GM18517 (cell line): ENCODE results near the gene CAPN11.

Experiments
- ATAC-seq: cut with Tn5 transposase; IDR thresholded peaks from one replicate; pipeline ENCODE4 v1.9.1; 2021; ENCODE audit warnings: mild to moderate bottlenecking, moderate library complexity; ENCODE audit not compliant: unreplicated experiment

The CAPN11 gene

DNA sequence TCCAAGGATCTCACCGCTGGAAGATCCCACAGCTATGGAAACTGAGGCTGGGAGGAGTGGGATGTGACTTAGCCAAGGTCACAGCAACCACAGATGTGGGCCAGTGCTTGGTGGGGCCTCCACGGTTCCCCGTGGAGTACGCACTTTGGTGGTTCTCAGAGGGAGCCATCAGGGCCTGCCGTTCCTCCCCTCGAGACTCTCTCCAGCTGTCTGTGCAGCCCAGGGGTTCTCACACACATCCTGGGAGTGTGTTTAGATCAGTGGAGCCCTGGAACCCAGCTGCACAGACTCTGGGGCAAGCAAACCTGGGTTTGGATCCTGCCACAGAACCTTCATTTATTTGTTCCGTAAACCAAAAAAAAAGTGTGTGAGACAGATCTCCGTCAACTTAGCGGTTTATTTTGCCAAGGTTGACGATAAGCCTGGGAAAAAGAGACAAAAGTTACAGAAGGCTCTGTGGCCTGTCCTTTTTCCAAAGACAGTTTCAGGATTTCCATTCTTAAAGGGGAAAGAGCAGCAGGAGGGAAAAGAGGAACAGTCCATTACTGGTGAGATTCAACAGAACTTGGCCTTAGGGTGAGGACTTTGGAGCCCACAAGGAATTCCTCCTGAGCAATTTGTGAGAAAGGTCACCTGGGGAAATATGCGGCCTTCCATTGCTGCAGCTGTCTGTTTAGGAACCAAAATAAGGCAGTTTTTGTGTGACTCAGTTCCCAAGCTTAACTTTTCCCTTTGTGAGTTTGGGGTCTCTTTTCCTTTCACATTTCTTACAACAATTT, 44.5 kb downstream of the CAPN11 start:
- ATAC-seq: no peak

DNA sequence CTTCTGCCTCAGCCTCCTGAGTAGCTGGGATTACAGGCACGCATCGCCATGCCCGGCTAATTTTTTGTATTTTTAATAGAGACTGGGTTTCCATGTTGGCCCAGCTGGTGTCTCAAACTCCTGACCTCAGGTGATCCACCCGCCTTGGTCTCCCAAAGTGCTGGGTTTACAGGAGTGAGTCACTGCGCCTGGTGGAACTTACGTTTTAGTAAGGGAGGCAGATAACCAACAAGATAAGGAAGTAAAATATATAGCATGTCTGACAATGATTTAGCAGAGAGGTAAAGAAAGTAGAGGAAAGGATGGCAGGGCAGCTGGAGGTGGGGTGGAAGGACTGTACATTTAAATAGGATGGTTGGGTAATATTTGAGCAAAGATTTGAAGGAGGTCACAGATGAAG, 45.3 kb downstream of the CAPN11 start:
- ATAC-seq: no peak

DNA sequence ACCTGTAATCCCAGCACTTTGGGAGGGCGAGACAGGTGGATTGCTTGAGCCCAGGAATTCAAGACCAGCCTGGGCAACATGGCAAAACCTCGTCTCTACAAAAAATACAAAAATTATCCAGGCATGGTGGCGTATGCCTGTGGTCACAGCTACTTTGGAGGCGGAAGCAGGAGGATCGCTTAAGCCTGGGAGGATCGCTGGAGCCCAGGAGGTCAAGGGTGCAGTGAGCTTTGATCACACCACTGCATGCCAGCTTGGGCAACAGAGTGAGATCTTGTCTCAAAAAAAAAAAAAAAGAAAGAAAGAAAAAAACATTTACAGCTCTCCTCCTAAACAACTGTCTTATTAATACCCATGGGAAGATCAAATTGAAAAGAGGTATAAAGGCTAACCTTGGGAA, 49.3 kb downstream of the CAPN11 start:
- no peak for ATAC-seq

DNA sequence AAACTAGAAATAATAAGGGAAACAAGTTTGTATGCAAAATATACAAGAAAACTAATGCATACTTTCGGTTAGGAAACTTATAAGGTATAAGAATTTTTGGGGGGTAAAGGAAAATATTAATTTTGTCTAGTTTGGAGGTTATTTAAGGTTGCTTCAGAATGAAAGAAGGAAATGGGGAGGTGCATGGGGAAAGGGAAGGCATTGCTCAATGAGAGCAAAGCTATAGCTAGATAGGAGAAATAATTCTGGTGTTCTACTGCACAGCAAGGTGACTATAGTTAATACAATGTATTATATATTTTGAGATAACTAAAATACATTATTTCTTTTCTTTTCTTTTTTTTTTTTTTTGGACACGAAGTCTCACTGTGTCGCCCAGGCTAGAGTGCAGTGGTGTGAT, 52.7 kb downstream of the CAPN11 start:
- ATAC-seq: no peak

DNA sequence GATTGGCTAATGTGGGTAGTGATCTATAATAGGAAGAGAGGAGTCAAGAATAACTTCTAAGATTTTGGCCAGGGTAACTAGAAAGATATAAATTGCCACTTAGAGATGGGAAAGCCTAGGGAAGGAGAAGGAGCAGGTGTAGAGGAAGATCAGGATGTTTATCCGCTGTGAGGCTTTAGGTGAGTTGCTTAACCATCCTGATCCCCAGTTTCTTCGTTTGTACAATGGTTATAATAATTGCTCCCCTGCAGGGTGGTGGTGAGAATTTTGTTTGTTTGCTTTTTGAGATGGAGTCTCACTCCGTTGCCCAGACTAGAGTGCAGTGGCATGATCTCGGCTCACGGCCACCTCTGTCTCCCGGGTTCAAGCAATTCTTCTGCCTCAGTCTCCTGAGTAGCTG, 55.7 kb downstream of the CAPN11 start:
- no peak for ATAC-seq

DNA sequence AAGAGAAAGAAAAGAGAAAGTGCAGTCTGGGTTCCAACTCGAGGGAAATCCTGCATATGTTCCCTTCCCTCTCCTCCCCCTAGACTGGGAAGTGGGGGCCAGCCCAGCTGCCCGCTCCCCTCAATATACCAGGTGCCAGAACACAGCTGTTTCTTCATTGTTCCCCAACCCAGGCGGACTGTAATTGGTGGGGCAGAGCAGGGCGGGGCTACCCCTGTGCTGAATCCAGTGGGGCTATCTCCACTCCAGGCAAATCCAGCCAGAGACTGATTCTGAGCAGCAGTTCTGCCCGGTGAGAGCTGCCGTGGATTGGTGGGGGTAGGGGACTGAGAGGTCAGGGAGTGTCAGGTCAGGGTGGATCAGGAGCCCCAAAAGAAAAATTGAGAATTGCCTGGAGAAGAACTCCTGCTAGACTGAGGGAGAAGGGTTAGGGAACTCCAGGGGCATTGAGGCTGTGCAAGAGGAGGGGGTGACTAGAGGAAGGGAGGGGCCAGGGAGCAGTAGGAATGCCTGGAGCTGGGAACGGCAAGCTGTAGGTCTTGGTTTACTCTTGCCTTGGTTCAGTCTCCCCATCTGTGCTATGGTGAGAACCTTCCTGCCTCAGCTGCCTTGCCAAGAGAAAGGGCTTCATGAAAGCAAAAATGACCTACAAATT, 58.2 kb downstream of the CAPN11 start, which contains the start of gene MYMX:
Gene MYMX (plus strand): TSS at position 250 of the 655 bp plus-strand sequence. CDS start 546 bp downstream, outside the sequence.
- ATAC-seq: no peak

DNA sequence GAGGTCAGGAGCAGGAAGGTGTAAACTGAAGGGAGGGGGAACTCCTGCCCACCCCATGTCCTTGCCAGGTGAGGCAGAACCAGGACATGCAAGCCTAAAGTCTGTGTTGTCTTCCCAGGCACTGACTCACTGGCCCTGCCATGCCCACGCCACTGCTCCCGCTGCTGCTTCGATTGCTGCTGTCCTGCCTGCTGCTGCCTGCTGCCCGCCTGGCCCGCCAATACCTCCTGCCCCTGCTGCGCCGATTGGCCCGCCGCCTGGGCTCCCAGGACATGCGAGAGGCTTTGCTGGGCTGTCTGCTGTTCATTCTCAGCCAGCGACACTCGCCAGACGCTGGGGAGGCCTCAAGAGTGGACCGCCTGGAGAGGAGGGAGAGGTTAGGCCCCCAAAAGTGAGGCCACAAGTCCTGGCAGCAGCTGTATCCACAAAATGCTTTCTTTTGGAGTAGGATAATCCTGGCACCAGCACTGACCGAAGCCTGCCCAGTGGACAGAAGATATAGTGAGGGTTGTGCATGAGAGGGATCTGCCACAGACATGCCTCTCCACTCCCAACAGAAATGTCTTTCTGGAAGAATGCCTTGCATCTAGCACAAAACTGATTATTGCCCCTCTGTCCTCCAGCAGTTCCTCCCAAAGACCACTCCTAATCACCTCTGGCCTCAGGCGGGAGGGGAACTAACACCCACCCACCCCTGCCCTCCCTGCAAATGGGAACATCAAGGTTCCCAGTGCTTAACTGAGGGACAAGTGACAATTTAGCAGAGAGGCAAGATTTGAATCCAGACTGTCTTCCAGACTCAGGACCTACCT, 58.9 kb downstream of the CAPN11 start:
- ATAC-seq: no peak

DNA sequence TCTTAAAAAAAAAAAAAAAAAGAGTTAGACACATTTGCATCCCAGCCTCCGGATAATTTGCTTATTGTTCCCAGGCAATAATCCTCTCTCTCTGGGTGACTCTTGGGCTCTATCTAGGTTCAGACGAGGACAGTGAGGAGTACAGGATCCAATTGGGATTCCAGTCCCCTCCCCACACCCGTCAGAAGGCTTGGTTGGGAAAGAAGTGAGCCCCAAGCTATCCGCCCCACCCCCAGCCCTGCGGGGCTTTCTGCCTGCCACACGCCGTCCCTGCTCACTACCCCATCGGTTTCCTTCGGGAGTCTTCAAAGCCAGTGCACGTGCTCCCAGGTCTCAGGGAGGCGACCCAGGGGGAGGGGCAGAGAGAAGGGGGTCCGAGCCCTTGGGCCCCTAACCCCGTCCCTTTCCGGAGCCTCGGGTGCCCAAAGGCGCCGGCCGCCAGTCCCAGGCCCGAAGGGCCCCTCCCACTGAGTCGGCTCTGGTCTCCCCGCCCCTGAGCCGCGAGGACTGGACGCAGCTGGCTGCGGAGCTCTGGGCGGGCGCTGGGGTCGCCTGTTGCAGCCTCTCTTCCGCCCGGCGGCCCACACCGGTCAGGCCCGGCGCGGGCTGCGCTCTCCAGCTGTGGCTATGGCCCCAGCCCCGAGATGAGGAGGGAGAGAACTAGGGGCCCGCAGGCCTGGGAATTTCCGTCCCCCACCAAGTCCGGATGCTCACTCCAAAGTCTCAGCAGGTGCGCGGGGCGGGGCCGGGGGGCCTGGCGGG, 60.6 kb downstream of the CAPN11 start:
- peak; percentile 38 for ATAC-seq

DNA sequence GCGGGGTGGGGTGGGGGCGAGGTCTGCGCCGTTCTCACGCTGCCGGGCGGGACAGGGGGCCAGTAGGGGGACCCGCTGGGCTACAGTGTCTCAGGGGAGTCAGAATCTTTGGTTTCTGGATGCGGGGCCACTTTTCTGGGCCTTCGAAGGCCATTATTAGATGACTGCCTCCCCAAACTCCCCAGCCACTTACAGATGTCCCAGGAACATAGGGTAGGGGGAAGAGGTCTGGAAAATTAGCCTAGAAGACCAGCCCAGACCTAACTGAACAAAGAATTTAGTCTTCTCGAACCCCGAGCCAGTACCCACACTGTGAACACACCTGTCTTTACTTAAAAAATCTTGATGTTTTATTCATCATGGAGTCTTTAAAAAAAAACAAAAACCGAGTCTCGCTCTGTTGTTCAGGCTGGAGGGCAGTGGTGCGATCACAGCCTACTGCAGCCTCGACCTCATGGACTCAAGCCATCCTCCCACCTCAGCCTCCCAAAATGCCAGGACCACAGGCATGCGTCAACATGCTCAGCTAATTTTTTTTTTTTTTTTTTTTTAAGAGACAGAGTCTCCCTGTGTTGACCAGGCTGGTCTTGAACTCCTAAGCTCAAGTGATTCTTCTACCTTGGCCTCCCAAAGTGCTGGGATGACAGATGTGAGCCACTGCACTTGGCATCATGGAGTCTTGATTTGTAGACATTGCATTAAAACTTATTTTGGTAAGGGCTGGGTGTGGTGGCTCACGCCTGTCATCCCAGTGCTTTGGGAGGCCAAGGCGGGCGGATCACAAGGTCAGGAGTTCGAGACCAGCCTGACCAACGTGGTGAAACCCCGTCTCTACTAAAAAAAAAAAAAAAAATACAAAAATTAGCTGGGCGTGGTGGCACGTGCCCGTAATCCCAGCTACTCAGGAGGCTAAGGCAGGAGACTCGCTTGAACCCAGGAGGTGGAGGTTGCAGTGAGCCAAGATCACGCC, 61.5 kb downstream of the CAPN11 start:
- no peak for ATAC-seq

DNA sequence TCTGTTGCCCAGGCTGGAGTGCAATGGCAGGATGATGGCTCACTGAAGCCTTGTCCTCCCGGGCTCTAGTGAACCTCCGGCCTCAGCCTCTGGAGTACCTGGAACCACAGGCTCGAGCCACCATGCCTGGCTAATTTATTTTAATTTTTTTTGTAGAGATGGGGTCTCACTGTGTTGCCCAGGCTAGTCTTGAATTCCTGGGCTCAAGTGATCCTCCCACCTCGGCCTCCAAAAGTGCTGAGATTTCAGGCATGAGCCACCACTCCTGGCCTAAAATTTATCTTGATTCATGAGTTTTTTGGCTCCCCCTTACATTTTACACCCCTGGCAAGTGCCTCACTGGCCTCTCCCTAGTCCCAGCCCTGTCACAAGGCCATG, 62.3 kb downstream of the CAPN11 start:
- no peak for ATAC-seq

DNA sequence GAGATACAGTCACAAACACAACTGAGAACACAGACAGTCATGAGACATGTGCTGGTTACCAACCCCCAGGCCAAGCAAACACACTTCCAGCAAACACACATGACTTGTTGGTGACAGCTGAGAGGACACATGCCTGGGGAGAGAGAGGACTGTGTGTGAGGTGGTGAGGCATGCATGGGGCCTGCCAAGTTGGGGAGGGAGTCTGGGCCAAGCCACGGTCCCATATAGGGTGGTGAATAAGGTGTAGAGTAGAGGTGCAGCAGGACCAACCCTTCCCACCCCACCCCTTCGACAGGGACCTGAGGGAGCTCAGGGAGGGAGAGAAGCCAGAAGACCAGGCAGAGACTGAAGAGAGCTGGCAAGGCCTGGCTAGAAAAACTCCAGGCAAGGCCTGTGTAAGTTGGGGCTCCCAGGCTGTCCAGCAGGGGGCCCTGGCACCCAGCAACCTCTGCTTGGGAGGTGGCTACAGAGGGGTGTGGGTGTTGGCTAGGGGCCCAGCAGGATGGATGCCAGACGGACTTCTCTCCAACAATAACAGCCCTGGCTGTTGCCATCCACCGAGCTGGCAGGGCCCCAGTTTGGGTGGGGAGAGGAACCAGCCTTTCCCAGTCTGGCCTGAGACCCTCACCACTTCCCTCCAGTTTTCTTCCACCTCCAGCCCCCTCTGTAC, 62.8 kb downstream of the CAPN11 start:
- ATAC-seq: peak; percentile 58

DNA sequence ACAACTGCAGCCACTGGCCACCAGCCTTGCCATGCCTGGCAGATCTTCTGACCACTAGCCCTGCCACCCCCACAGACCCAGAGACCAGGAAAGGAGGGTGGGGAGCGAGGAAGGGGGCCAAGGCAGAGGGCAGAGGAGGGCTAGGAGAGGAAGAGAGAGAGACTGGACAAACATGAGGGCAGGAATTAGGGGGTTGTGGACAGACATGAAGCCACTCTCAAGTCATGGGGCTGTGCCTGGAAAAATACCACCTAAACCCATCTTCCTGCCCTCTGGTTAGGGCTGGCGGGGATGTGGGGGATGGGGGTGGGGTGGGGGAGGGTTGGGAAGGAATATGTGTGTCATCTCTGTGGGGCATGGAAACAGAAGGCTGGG, 63.3 kb downstream of the CAPN11 start:
- no peak for ATAC-seq

DNA sequence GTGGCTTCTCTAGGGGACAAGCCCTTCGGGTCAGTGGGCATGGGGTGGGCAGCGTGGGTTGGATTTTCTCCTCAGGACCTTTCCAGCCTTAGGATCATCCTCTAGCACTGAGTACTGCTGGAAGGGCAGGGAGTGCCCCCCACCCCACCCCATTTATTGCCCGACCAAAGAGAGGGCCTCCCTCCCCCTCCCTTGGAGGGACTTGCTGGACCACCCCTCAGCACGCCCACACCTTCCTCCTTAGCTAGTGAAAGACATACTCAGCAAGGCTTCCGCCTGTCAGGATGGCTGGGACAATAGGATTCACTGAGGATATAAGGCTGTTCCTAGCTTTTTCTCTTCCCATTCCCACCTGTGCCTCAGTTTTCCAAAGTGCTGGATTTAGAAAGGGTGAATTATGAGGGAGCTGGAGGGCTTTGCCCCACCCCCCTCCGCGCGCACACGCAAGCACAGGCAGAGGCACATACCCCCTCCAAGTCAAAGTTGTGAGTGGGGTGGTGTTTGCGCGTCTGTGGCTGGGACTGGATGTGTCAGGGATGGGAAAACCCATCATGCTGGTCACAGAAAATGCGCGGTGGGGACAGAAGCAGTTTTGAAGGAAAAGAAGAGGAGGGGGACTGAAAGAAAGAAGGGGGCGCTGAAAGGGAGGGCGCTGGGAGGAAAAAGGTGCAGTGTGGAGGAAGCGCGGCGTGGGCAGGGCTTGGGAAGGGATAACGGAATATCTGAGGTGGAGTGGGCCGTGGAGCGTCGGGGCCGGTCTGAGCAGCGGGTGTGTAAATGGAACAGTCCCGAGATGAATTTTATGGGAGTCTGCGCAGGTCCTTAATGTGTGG, 64.1 kb downstream of the CAPN11 start:
- no peak for ATAC-seq

DNA sequence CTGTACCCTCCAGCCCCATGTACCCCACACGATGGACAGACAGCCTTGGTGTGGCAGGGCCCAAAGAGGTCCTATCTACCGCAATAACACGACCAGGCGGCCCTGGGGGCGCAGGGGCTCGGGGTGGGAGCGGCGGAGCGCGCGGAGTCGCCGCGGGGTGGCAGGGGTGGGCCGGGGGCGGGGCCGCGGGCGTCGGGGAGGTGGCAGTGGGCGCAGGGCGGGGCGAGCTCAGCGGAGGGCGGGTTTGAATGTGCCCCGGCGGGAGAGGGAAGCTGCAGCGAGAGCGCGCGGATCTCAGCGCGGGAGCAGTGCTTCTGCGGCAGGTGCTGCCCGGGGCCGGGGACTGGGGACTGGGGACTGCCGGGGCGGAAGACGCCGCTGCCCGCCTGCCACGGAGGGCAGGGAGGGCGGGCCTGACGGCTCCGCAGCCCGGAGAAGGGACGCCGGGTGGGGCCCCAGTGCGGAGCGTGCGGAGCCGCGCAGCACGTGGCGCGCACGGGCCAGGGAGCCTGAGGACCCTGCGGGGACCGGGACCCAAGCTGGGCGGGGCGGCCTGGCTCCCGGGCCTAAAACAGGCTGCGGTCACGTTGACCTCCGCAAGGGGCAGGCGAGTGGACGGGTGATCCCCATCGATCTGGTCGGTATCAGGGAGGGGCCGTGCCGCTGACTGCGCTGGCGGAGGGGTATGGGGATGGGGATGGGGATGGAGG, 64.9 kb downstream of the CAPN11 start, which contains the start of gene SLC29A1:
Gene SLC29A1 (plus strand): TSS at position 277 of the 710 bp plus-strand sequence. CDS start 3,719 bp downstream, outside the sequence.
- ATAC-seq: peak; percentile 44

DNA sequence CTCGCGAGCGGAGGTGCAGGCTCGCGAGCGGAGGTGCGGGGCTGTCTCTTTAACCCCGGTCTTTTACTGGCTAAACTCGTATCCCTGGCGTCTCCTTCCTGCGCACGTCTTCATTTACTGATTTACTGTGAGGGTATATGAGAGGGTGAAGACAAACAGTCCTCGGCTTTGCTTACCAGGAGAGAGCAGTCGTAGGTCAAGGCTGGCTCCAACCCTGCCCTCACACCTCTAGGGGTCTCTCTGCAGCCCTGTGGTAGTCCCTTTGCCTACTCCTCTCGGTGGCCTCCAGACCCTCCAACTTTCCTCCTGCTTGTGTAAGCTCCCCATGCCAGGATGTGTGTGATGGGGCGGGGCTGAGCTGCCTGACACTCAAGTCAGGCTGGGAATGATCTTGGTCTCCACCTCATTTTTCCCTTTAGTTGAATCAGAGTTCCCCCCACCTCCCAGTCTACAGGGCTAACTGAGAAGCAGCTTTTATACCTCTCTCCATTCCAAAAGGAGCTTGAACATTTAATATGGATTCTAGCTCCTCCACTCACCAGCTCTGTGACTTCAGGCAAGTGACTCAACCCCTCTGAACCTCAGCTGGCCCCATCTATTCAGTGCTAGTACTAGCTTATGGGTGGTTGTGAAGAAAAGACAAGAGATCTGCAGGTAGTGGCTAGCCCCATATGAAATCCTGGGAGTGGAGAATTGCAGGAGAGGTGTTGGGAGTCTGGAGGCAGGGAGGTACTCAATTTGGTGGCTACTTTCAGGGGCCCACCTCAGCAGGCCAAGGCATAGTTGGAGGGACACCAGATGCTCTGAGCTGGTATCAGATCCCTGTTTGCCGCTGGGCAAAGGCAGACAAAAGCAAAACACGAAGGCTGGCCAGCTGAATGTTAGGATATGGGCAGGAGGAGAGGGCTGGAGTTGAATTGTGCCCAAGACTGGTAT, 65.7 kb downstream of the CAPN11 start:
- peak; percentile 6 for ATAC-seq

DNA sequence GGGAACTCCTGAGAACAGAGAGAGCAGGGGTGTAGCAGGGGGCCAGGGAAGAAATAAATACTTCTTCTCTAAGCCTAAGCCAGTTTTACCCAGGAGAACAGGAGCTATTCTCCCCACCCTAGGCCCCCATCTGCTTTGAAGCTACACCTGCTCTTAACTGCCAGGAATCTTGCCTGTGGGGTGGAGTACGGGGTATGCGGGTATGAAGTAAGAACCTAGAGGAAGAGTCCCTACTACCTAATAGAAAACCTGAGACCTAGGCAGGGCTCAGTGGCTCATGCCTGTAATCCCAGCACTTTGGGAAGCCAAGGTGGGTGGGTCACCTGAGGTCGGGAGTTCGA, 66.3 kb downstream of the CAPN11 start:
- no peak for ATAC-seq
